Fibroblast of lung (primary cell): Measurements from ENCODE around the gene NUP160. TPM values are rescaled to one million over a fixed set of nuclear protein-coding genes. Genes with fewer than 3 reads are reported as not detected.
A peak's percentile ranks its signal among the peaks of the same experiment; 100 is the strongest.

Experiments
- DNase-seq, 2 donors: peaks; one replicate each; pipeline versions ENCODE4 v3.0.0 to v3.0.0-alpha.2; 2010; ENCODE audit warnings: low read depth in 2 of 2
- H2AFZ ChIP-seq: 2 replicates; pipeline ENCODE4 v1.5.1; 2012; ENCODE audit warnings: low read length, control low read depth, inconsistent platforms
- H3K27ac ChIP-seq: 2 replicates; pipeline ENCODE4 v1.5.1; 2011; ENCODE audit warnings: low read length, control low read depth; ENCODE audit not compliant: insufficient read depth
- H3K27me3 ChIP-seq: 2 replicates; pipeline ENCODE4 v1.5.1; 2011; ENCODE audit warnings: mild to moderate bottlenecking, low read length; ENCODE audit not compliant: control insufficient read depth, insufficient read depth
- H3K36me3 ChIP-seq: 2 replicates; pipeline ENCODE4 v1.5.1; 2011; ENCODE audit warnings: low read length; ENCODE audit not compliant: control insufficient read depth, insufficient read depth
- H3K4me1 ChIP-seq: 2 replicates; pipeline ENCODE4 v1.5.1; 2011; ENCODE audit warnings: low read length; ENCODE audit not compliant: control insufficient read depth, insufficient read depth; ENCODE audit errors: extremely low read depth
- H3K4me2 ChIP-seq: 2 replicates; pipeline ENCODE4 v1.5.1; 2011; ENCODE audit warnings: low read length, control low read depth; ENCODE audit not compliant: insufficient read depth; ENCODE audit errors: extremely low read depth
- H3K4me3 ChIP-seq, 4 experiments: fragments of 200-600 bp in 1 of 4; sonication (generic) in 1 of 4; replicated peaks in 1 of 4; 2 replicates each; pipeline ENCODE4 v1.5.1; 2011 to 2016; ENCODE audit warnings: low read length in 4 of 4, low read depth in 3 of 4, mild to moderate bottlenecking in 3 of 4, control low read depth in 2 of 4, inconsistent platforms in 1 of 4, mixed read lengths in 1 of 4; ENCODE audit not compliant: insufficient read depth in 1 of 4; ENCODE audit errors: control extremely low read depth in 1 of 4
- H3K79me2 ChIP-seq: 2 replicates; pipeline ENCODE4 v1.5.1; 2012; ENCODE audit warnings: mild to moderate bottlenecking, low read length, inconsistent platforms; ENCODE audit not compliant: control insufficient read depth, insufficient read depth
- H3K9ac ChIP-seq: 2 replicates; pipeline ENCODE4 v1.5.1; 2011; ENCODE audit warnings: mild to moderate bottlenecking, low read length, control low read depth; ENCODE audit not compliant: insufficient read depth
- H3K9me3 ChIP-seq: 2 replicates; pipeline ENCODE4 v1.5.1; 2012; ENCODE audit warnings: low read depth, low read length; ENCODE audit not compliant: control insufficient read depth, insufficient read depth
- H4K20me1 ChIP-seq: 2 replicates; pipeline ENCODE4 v1.5.1; 2011; ENCODE audit warnings: low read length; ENCODE audit not compliant: control insufficient read depth, insufficient read depth; ENCODE audit errors: extremely low read depth
- CTCF ChIP-seq, 2 donors: IDR thresholded peaks in 1 of 2; conservative IDR thresholded peaks in 1 of 2; 1 replicate in 1 of 2; 2 replicates in 1 of 2; pipeline ENCODE4 v1.5.1; 2011 to 2012; ENCODE audit warnings: low read length in 2 of 2, control low read depth in 1 of 2, inconsistent platforms in 1 of 2, low read depth in 1 of 2, mild to moderate bottlenecking in 1 of 2
- EZH2 ChIP-seq: IDR thresholded peaks from 2 replicates; pipeline ENCODE4 v1.5.1; 2012; ENCODE audit warnings: low read length, control low read depth, mild to moderate bottlenecking; ENCODE audit errors: missing control alignments
- polyA plus RNA-seq, 2 donors: library from polyadenylated mRNA; depleted of rRNA in 1 of 2; stranded (reverse) in 1 of 2; unstranded in 1 of 2; fragments of >200 nt; gene quantifications; 2 replicates each; pipeline ENCODE4 v1.2.1, GENCODE V29; 2011 to 2012; ENCODE audit warnings: missing spikeins in 1 of 2
- total RNA-seq: library from RNA; depleted of rRNA; stranded (reverse); fragments of >200 nt; gene quantifications from 2 replicates; pipeline ENCODE4 v1.2.1, GENCODE V29; 2014

Gene NUP160
- total and polyA plus RNA-seq, 2 donors (not counting 1 experiment from before 2014, with no cell fraction given): 25.8 to 25.9 TPM

- H3K27ac ChIP-seq: no peak overlapping the region
- H3K79me2 ChIP-seq: peaks cover 10% of the 10 kb centered on the region
- no peaks in the 10 kb centered on the region for H4K20me1 ChIP-seq
- no peaks in the 10 kb centered on the region for H3K36me3 ChIP-seq
- H3K27me3 ChIP-seq: no peaks in the 10 kb centered on the region
- TF ChIP-seq EZH2 (no peak), CTCF (conservative IDR thresholded peaks at IDR 0.05 in 1 of 2, IDR thresholded peaks at IDR 0.05 in 1 of 2; ENCODE audit: low read depth in 1 of 2, low read length in 2 of 2) (no peak)
- DNase-seq: no peak
- peaks cover 4% of the 10 kb centered on the region for H3K4me1 ChIP-seq
- H3K9me3 ChIP-seq: no peaks in the 10 kb centered on the region
- H3K4me2 ChIP-seq: no peak overlapping the region
- no peak overlapping the region for H3K9ac ChIP-seq
- no peak overlapping the region for H2AFZ ChIP-seq
- no peak overlapping the region for H3K4me3 ChIP-seq
Observed at GRCh38 chr11:47852053-47852452, 3.9 kb upstream of the NUP160 start.

- no peak for DNase-seq
- H2AFZ ChIP-seq: no peak overlapping the region
- no peak overlapping the region for H3K4me2 ChIP-seq
- H3K4me3 ChIP-seq: no peak overlapping the region
- no peaks in the 10 kb centered on the region for H3K27me3 ChIP-seq
- no peaks in the 10 kb centered on the region for H3K9me3 ChIP-seq
- peaks cover 21% of the 10 kb centered on the region for H3K79me2 ChIP-seq
- no peak for TF ChIP-seq EZH2
- no peak for TF ChIP-seq CTCF (conservative IDR thresholded peaks at IDR 0.05 in 1 of 2, IDR thresholded peaks at IDR 0.05 in 1 of 2; ENCODE audit: low read depth in 1 of 2, low read length in 2 of 2)
- no peak overlapping the region for H3K27ac ChIP-seq
- no peaks in the 10 kb centered on the region for H3K36me3 ChIP-seq
- H3K9ac ChIP-seq: no peak overlapping the region
- no peaks in the 10 kb centered on the region for H4K20me1 ChIP-seq
- H3K4me1 ChIP-seq: peaks cover 8% of the 10 kb centered on the region
Observed at GRCh38 chr11:47850337-47850736, 2.2 kb upstream of the NUP160 start.

GRCh38 chr11:47848700-47849155, 578 bp upstream of the NUP160 start:
- Histone ChIP-seq H3K27ac (peak overlapping the region; percentile 92), H3K9me3 (no peaks in the 10 kb centered on the region), H3K36me3 (no peaks in the 10 kb centered on the region), H4K20me1 (no peaks in the 10 kb centered on the region), H3K4me1 (peaks cover 8% of the 10 kb centered on the region), H3K4me2 (peak overlapping the region; percentile 99), H3K79me2 (peaks cover 24% of the 10 kb centered on the region), H2AFZ (peak overlapping the region; percentile 91), H3K4me3 (peak overlapping the region; percentile 80 to 95 (median 92)), H3K27me3 (no peaks in the 10 kb centered on the region), H3K9ac (peak overlapping the region; percentile 85)
- no peak for TF ChIP-seq CTCF (conservative IDR thresholded peaks at IDR 0.05 in 1 of 2, IDR thresholded peaks at IDR 0.05 in 1 of 2; ENCODE audit: low read depth in 1 of 2, low read length in 2 of 2)
- TF ChIP-seq EZH2: no peak
- no peak for DNase-seq
